Heart right ventricle (tissue), 16 donors: Measurements from ENCODE around the gene GTF3A. TPM values are rescaled to one million over a fixed set of nuclear protein-coding genes. Genes with fewer than 3 reads are reported as not detected.

ENCODE experiments used
- ATAC-seq, 8 donors: fragments of 200-7000 bp; cut with Tn5 transposase; one replicate each; pipeline ENCODE4 v1.9.1; 2020; ENCODE audit warnings: mild to moderate bottlenecking in 8 of 8, moderate library complexity in 8 of 8, moderate number of reproducible peaks in 1 of 8
- DNase-seq, 2 donors: peaks; one replicate each; pipeline ENCODE4 v3.0.0-alpha.2; 2020
- H3K27ac ChIP-seq, 10 donors: fragments of 200-600 bp; sonication (generic) in 2 of 10; one replicate each; pipeline versions ENCODE4 v1.5.0 to v1.8.0; 2020 to 2022; ENCODE audit warnings: mild to moderate bottlenecking in 3 of 10
- H3K27me3 ChIP-seq, 7 donors: fragments of 200-600 bp; one replicate each; pipeline ENCODE4 v1.8.0; 2021 to 2022; ENCODE audit warnings: mild to moderate bottlenecking in 2 of 7
- H3K36me3 ChIP-seq, 9 donors: fragments of 200-600 bp; sonication (generic) in 1 of 9; one replicate each; pipeline versions ENCODE4 v1.5.0 to v1.8.0; 2020 to 2022; ENCODE audit warnings: mild to moderate bottlenecking in 2 of 9
- H3K4me1 ChIP-seq, 9 donors: fragments of 200-600 bp; sonication (generic) in 1 of 9; one replicate each; pipeline versions ENCODE4 v1.5.0 to v1.8.0; 2020 to 2022; ENCODE audit warnings: mild to moderate bottlenecking in 4 of 9
- H3K4me3 ChIP-seq, 10 donors: fragments of 200-600 bp; sonication (generic) in 2 of 10; one replicate each; pipeline versions ENCODE4 v1.5.0 to v1.8.0; 2020 to 2022; ENCODE audit warnings: mild to moderate bottlenecking in 7 of 10, moderate library complexity in 2 of 10
- H3K9me3 ChIP-seq, 11 donors: fragments of 200-600 bp in 10 of 11; sonication (generic) in 2 of 11; one replicate each; pipeline versions ENCODE4 v1.5.0 to v1.8.0; 2013 to 2022; ENCODE audit warnings: mild to moderate bottlenecking in 2 of 11, control low read depth in 1 of 11, moderate library complexity in 1 of 11
- CTCF ChIP-seq, 9 donors: fragments of 200-600 bp; sonication (generic) in 2 of 9; IDR thresholded peaks; one replicate each; pipeline versions ENCODE4 v1.5.0 to v1.8.0; 2021 to 2022; ENCODE audit warnings: antibody characterized with exemption in 9 of 9, mild to moderate bottlenecking in 5 of 9, moderate library complexity in 1 of 9
- WGBS, 2 donors: extraction: QIAGEN DNeasy Blood & Tissue Kit; methylation state at CpG; one replicate each; pipeline ENCODE4 v1.1.7; 2013; ENCODE audit warnings: inconsistent platforms in 1 of 2; 5-methylcytosine and 5-hydroxymethylcytosine counted together
- intact Hi-C, 10 donors: fragments of 100-400 bp; cut with DNase I; formaldehyde crosslinking; loops; one replicate each; pipeline versions ENCODE4 v1.11.1 to v1.14.2; 2022
- polyA plus RNA-seq, 2 donors: library from polyadenylated mRNA; stranded (reverse); fragments of 200-250 nt; gene quantifications; one replicate each; pipeline ENCODE4 v1.2.3, GENCODE V29; 2013
- total RNA-seq, 10 donors: library from RNA; stranded (reverse); fragmentation: NEBNext Ultra II Directional in 3 of 10; extraction: Animal tissue kit (Norgen Biotek cat#: 25700) in 3 of 10; gene quantifications; one replicate each; pipeline versions ENCODE4 v1.2.1 to v1.2.4, GENCODE V29; 2021 to 2023
- donor health status: Arrhythmogenic right ventricular cardiomyopathy.
- donor health status: ischemic (EF 13 %, LVEDD 7.1; RV severe dilation, severe dysfunction).
- donor health status: healthy with polysubstance abuse.
- donor health status: DM: no; HTN: yes; CAD: no.
- donor health status: DM: no; HTN: no; CAD: no.
- donor health status: ischemic (EF 25% LVEDD 6.9; RV normal size, moderate dysfunction).
- donor health status: ischemic (EF 25% LVEDD 5.7; RV mildly dilated, moderate dysfunction).
- donor health status: healthy.
- donor health status: DM: yes; HTN: yes; CAD: no.
- donor health status: Ischemic cardiomyopathy.
- donor health status: ischemic (EF 35%, LVEDD 5.7; RV mildly dilated, moderate dysfunction).
- donor health status: nonischemic (EF 11% LVEDD 7.7; RV severe dilation, severe dysfunction).
- donor health status: DM: yes; HTN: yes; CAD: no.
- donor health status: PGD.
- donor health status: ischemic (EF 29% LVEDD 5.4; RV normal size, mild dysfunction).
- donor health status: nonischemic (EF 23%, LVEDD 6.1; RV moderate dilation, normal function).

The GTF3A gene
- total and polyA plus RNA-seq, 12 donors, result 137 to 848 (median 175) TPM

GRCh38 chr13:27432611-27433210 is 8.3 kb downstream of the GTF3A start:
- Histone ChIP-seq H3K36me3 (peaks cover 0 to 100% (median 57%) of the 10 kb centered on the region in 9 donors), H3K4me1 (peaks cover 0 to 13% (median 4%) of the 10 kb centered on the region in 9 donors)

GRCh38 chr13:27437126-27437525 is 12.7 kb downstream of the GTF3A start:
- H3K36me3 ChIP-seq, result peaks cover 0 to 100% (median 35%) of the 10 kb centered on the region in 9 donors
- no peak for TF ChIP-seq CTCF (IDR thresholded peaks at IDR 0.05)

More at GRCh38 chr13:27432611-27433210, 8.3 kb downstream of the GTF3A start:
- no peaks in the 10 kb centered on the region for H3K27me3 ChIP-seq
- ATAC-seq (no peak), DNase-seq (no peak)
- 81 to 83% methylated on average over 12 of the region's 12 CpGs for whole genome bisulfite sequencing, 2 donors
- no peak for TF ChIP-seq CTCF (IDR thresholded peaks at IDR 0.05)
- H3K27ac ChIP-seq, result no peak overlapping the region
- intact Hi-C loops, result no loop called here
- H3K4me3 ChIP-seq, result no peak overlapping the region
- H3K9me3 ChIP-seq, result no peaks in the 10 kb centered on the region

GRCh38 chr13:27440408-27440807 is 16.0 kb downstream of the GTF3A start:
- ATAC-seq (no peak), DNase-seq (no peak)
- intact Hi-C loops, result no loop called here
- no peak overlapping the region for H3K4me3 ChIP-seq
- peaks cover 0 to 25% (median 11%) of the 10 kb centered on the region in 9 donors for H3K4me1 ChIP-seq
- WGBS, 2 donors, result 71 to 74% methylated on average over 1 of the region's 1 CpG
- H3K36me3 ChIP-seq, result peaks cover 0 to 99% (median 16%) of the 10 kb centered on the region in 9 donors
- TF ChIP-seq CTCF (IDR thresholded peaks at IDR 0.05), result no peak
- H3K27me3 ChIP-seq, result no peaks in the 10 kb centered on the region
- H3K27ac ChIP-seq, result no peak overlapping the region
- no peaks in the 10 kb centered on the region for H3K9me3 ChIP-seq

More at GRCh38 chr13:27437126-27437525, 12.7 kb downstream of the GTF3A start:
- Histone ChIP-seq H3K27me3 (no peaks in the 10 kb centered on the region), H3K4me1 (peaks cover 0 to 22% (median 4%) of the 10 kb centered on the region in 9 donors), H3K4me3 (no peak overlapping the region), H3K27ac (no peak overlapping the region), H3K9me3 (no peaks in the 10 kb centered on the region)
- intact Hi-C loops, result no loop called here
- DNase-seq (no peak), ATAC-seq (no peak)
- 93 to 96% methylated on average over 2 of the region's 2 CpGs for WGBS, 2 donors

GRCh38 chr13:27442071-27442647 is 17.7 kb downstream of the GTF3A start:
- H3K9me3 ChIP-seq, result no peaks in the 10 kb centered on the region
- intact Hi-C loops, result no loop called here
- 70 to 80% methylated on average over 15 of the region's 15 CpGs for WGBS, 2 donors
- no peak for TF ChIP-seq CTCF (IDR thresholded peaks at IDR 0.05)
- H3K4me1 ChIP-seq, result peaks cover 0 to 43% (median 27%) of the 10 kb centered on the region in 9 donors
- ATAC-seq, result peak in 4 of 8 donors; percentile 10 to 55 (median 32)
- H3K36me3 ChIP-seq, result peaks cover 0 to 82% (median 10%) of the 10 kb centered on the region in 9 donors
- no peak for DNase-seq
- H3K27me3 ChIP-seq, result no peaks in the 10 kb centered on the region
- H3K4me3 ChIP-seq, result no peak overlapping the region
- no peak overlapping the region for H3K27ac ChIP-seq
